ENCODE results near the gene FLOT1. TPM values are rescaled to one million over a fixed set of nuclear protein-coding genes. Genes with fewer than 3 reads are reported as not detected.
"Not testable (repeated sequence)": the region's sequence is repeated elsewhere in the genome, so short reads cannot be mapped to it uniquely, and the experiment has no call there.

FLOT1 gene
- polyA plus RNA-seq, 1 experiment: 292 TPM

GRCh38 chr6:30768634-30769087 lies 26.2 kb upstream of the FLOT1 start:
- DNase-seq (ENCODE audit: low read depth): no peak
- Histone ChIP-seq H3K4me3 (ENCODE audit: low read depth, low read length) (no peak overlapping the region), H3K27me3 (ENCODE audit: control insufficient read depth, insufficient read depth, low read length) (no peaks in the 10 kb centered on the region), H3K36me3 (ENCODE audit: control insufficient read depth, insufficient read depth, low read length) (no peaks in the 10 kb centered on the region)
- POLR2A ChIA-PET: interaction anchor here (0.6 kb wide), 1 partner anchor 27 kb away, joined by 3 read pairs; no protein-coding TSS in a partner anchor
- TF ChIP-seq CTCF (IDR thresholded peaks at IDR 0.05; ENCODE audit: insufficient read depth, low read depth, low read length): no peak
- CTCF ChIA-PET: interaction anchor here (0.8 to 2.2 kb wide), 4 partner anchors 14 to 59 kb away, joined by 3 to 7 read pairs (median 4); no protein-coding TSS in a partner anchor

- no peak for TF ChIP-seq CTCF (IDR thresholded peaks at IDR 0.05; ENCODE audit: insufficient read depth, low read depth, low read length)
- POLR2A ChIA-PET: no interaction called here
- Histone ChIP-seq H3K4me3 (ENCODE audit: low read depth, low read length) (no peak overlapping the region), H3K36me3 (ENCODE audit: control insufficient read depth, insufficient read depth, low read length) (no peaks in the 10 kb centered on the region), H3K27me3 (ENCODE audit: control insufficient read depth, insufficient read depth, low read length) (no peaks in the 10 kb centered on the region)
- CTCF ChIA-PET: interaction anchor here (1.2 to 2.2 kb wide), 2 partner anchors 16 to 60 kb away, joined by 4 to 7 read pairs; no protein-coding TSS in a partner anchor
- DNase-seq (ENCODE audit: low read depth): no peak
Observed at GRCh38 chr6:30767944-30768301, 25.4 kb upstream of the FLOT1 start.

GRCh38 chr6:30767158-30767943 lies 24.9 kb upstream of the FLOT1 start:
- Histone ChIP-seq H3K27me3 (ENCODE audit: control insufficient read depth, insufficient read depth, low read length) (no peaks in the 10 kb centered on the region), H3K4me3 (ENCODE audit: low read depth, low read length) (no peak overlapping the region), H3K36me3 (ENCODE audit: control insufficient read depth, insufficient read depth, low read length) (no peaks in the 10 kb centered on the region)
- POLR2A ChIA-PET: no interaction called here
- TF ChIP-seq CTCF (IDR thresholded peaks at IDR 0.05; ENCODE audit: insufficient read depth, low read depth, low read length): no peak
- CTCF ChIA-PET: interaction anchor here (0.8 to 1.2 kb wide), 2 partner anchors 15 to 61 kb away, joined by 4 to 5 read pairs; no protein-coding TSS in a partner anchor
- DNase-seq (ENCODE audit: low read depth): no peak

GRCh38 chr6:30766461-30767157 lies 24.1 kb upstream of the FLOT1 start:
- DNase-seq (ENCODE audit: low read depth): no peak
- no peak for TF ChIP-seq CTCF (IDR thresholded peaks at IDR 0.05; ENCODE audit: insufficient read depth, low read depth, low read length)
- H3K36me3 ChIP-seq (ENCODE audit: control insufficient read depth, insufficient read depth, low read length): no peaks in the 10 kb centered on the region
- ChIA-PET CTCF (interaction anchor here (0.8 kb wide), 1 partner anchor 15 kb away, joined by 5 read pairs; no protein-coding TSS in a partner anchor), POLR2A (no interaction called here)
- H3K4me3 ChIP-seq (ENCODE audit: low read depth, low read length): no peak overlapping the region
- H3K27me3 ChIP-seq (ENCODE audit: control insufficient read depth, insufficient read depth, low read length): no peaks in the 10 kb centered on the region

- CTCF ChIA-PET; H3K36me3 ChIP-seq (ENCODE audit: control insufficient read depth, insufficient read depth, low read length); H3K4me3 ChIP-seq (ENCODE audit: low read depth, low read length); POLR2A ChIA-PET; DNase-seq (ENCODE audit: low read depth); H3K27me3 ChIP-seq (ENCODE audit: control insufficient read depth, insufficient read depth, low read length): not testable (repeated sequence)
Observed at GRCh38 chr6:30765495-30765894, 23.0 kb upstream of the FLOT1 start.

GRCh38 chr6:30764490-30765043 lies 22.1 kb upstream of the FLOT1 start:
- not testable (repeated sequence) for H3K36me3 ChIP-seq (ENCODE audit: control insufficient read depth, insufficient read depth, low read length); H3K27me3 ChIP-seq (ENCODE audit: control insufficient read depth, insufficient read depth, low read length); H3K4me3 ChIP-seq (ENCODE audit: low read depth, low read length); DNase-seq (ENCODE audit: low read depth)
- ChIA-PET POLR2A (interaction anchor here (0.6 kb wide), 1 partner anchor 28 kb away, joined by 5 read pairs; no protein-coding TSS in a partner anchor), CTCF (interaction anchor here (1.1 to 1.8 kb wide), 4 partner anchors 12 to 42 kb away, joined by 3 to 6 read pairs (median 5); partner anchors contain the start of gene IER3)
